ENCODE results near the gene TMF1. TPM values are rescaled to one million over a fixed set of nuclear protein-coding genes. Genes with fewer than 3 reads are reported as not detected.
A peak's percentile ranks its signal among the peaks of the same experiment; 100 is the strongest.

TMF1 gene, protein sequence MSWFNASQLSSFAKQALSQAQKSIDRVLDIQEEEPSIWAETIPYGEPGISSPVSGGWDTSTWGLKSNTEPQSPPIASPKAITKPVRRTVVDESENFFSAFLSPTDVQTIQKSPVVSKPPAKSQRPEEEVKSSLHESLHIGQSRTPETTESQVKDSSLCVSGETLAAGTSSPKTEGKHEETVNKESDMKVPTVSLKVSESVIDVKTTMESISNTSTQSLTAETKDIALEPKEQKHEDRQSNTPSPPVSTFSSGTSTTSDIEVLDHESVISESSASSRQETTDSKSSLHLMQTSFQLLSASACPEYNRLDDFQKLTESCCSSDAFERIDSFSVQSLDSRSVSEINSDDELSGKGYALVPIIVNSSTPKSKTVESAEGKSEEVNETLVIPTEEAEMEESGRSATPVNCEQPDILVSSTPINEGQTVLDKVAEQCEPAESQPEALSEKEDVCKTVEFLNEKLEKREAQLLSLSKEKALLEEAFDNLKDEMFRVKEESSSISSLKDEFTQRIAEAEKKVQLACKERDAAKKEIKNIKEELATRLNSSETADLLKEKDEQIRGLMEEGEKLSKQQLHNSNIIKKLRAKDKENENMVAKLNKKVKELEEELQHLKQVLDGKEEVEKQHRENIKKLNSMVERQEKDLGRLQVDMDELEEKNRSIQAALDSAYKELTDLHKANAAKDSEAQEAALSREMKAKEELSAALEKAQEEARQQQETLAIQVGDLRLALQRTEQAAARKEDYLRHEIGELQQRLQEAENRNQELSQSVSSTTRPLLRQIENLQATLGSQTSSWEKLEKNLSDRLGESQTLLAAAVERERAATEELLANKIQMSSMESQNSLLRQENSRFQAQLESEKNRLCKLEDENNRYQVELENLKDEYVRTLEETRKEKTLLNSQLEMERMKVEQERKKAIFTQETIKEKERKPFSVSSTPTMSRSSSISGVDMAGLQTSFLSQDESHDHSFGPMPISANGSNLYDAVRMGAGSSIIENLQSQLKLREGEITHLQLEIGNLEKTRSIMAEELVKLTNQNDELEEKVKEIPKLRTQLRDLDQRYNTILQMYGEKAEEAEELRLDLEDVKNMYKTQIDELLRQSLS
- total RNA-seq: 10 to 100 TPM; 37.4 to 67.7 TPM
- 30.6 TPM for polyA plus RNA-seq (ENCODE audit: insufficient read depth, low read depth, low replicate concordance)
- long read RNA-seq, donor 1, full-length matches to known transcripts: 4 of 32 reads
- long read RNA-seq, donor 1, partial matches to known transcripts: 28 of 32 reads
- long read RNA-seq, donor 1, other reads (novel, unspliced or antisense): 0 of 32 reads
- long read RNA-seq, donor 2: 0 reads

DNA sequence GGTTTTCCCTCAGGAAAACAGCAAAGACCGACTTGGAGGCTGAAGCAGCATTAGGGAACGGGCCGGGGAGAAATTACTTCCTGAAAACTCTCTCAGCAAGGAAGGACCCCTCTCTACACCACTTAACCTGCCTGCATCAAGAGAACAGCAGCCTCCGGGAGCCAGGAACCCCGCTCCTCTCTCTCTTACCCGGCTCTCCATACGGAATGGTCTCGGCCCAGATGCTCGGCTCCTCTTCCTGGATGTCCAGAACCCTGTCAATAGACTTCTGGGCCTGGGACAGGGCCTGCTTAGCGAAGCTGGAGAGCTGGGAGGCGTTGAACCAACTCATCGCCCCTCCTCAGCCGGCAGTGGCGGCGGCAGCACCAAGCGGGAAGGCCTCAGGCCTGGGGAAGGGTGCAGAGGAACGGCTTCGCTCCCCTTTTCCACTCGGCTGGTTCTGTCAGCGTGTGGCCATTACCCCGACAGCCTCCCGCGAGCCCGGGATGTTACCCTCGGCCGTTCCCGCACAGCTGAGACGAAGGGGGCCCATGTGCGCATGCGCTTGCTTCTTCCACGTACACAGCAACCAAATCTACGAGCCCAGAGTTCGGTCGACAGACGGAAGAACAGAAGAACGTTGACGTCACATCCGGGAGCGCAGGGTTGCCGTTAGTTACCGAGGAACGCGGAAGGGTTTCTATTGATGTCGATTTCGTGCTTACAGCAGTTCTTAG is at the start of gene TMF1:
Gene TMF1 (minus strand): TSS at position 578 of the 716 bp plus-strand sequence. CDS start 247 bp downstream, at position 331.
- no peaks in the 10 kb centered on the region for H3K36me3 ChIP-seq (ENCODE audit: low read depth, missing control alignments)
- no peaks in the 10 kb centered on the region for H3K9me3 ChIP-seq
- intact Hi-C loops (cut with DNase I; ENCODE audit: low total_unique reads): no loop called here
- H3K27ac ChIP-seq: peak within 1 kb of the TSS; percentile 87 to 95
- H3K27me3 ChIP-seq: no peaks in the 10 kb centered on the region
- 0% methylated on average over 42 to 45 of the region's 45 CpGs for WGBS, 2 donors
- no peaks in the 10 kb centered on the region for H3K4me1 ChIP-seq
- TF ChIP-seq, protein P1, sequence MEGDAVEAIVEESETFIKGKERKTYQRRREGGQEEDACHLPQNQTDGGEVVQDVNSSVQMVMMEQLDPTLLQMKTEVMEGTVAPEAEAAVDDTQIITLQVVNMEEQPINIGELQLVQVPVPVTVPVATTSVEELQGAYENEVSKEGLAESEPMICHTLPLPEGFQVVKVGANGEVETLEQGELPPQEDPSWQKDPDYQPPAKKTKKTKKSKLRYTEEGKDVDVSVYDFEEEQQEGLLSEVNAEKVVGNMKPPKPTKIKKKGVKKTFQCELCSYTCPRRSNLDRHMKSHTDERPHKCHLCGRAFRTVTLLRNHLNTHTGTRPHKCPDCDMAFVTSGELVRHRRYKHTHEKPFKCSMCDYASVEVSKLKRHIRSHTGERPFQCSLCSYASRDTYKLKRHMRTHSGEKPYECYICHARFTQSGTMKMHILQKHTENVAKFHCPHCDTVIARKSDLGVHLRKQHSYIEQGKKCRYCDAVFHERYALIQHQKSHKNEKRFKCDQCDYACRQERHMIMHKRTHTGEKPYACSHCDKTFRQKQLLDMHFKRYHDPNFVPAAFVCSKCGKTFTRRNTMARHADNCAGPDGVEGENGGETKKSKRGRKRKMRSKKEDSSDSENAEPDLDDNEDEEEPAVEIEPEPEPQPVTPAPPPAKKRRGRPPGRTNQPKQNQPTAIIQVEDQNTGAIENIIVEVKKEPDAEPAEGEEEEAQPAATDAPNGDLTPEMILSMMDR (IDR thresholded peaks at IDR 0.05): no peak
- TF ChIP-seq POLR2A (IDR thresholded peaks at IDR 0.05): peak; percentile 61
- peak within 1 kb of the TSS; percentile 82 to 87 for H3K4me3 ChIP-seq
- DNase-seq: peak; percentile 99

DNA sequence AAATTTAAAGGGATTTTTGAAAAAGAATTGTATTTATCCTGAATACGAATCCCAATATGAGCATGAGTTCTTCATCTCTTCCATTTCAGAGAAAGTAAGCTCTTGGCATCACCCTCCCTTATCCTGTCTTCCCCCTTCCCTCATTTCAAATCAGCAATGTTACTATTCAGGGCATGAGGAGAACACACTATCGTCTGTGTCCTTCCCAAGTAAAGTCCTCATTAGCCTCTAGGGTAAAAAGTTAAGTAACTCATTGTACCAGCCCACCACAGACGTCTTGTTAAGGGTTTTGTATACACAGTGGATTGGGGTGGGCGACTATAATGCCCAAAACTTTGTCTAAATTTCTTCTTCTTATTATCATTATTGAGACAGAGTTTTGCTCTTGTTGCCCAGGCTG is 47.4 kb upstream of the TMF1 start:
- H3K27ac ChIP-seq: no peak overlapping the region
- 63 to 85% methylated on average over 4 of the region's 4 CpGs for WGBS, 2 donors
- no peak overlapping the region for H3K4me3 ChIP-seq
- TF ChIP-seq POLR2A (IDR thresholded peaks at IDR 0.05): no peak
- intact Hi-C loops (cut with DNase I; ENCODE audit: low total_unique reads): no loop called here
- H3K27me3 ChIP-seq: no peaks in the 10 kb centered on the region
- peaks cover 5% of the 10 kb centered on the region for H3K4me1 ChIP-seq
- DNase-seq: no peak
- no peaks in the 10 kb centered on the region for H3K9me3 ChIP-seq
- no peaks in the 10 kb centered on the region for H3K36me3 ChIP-seq (ENCODE audit: low read depth, missing control alignments)

DNA sequence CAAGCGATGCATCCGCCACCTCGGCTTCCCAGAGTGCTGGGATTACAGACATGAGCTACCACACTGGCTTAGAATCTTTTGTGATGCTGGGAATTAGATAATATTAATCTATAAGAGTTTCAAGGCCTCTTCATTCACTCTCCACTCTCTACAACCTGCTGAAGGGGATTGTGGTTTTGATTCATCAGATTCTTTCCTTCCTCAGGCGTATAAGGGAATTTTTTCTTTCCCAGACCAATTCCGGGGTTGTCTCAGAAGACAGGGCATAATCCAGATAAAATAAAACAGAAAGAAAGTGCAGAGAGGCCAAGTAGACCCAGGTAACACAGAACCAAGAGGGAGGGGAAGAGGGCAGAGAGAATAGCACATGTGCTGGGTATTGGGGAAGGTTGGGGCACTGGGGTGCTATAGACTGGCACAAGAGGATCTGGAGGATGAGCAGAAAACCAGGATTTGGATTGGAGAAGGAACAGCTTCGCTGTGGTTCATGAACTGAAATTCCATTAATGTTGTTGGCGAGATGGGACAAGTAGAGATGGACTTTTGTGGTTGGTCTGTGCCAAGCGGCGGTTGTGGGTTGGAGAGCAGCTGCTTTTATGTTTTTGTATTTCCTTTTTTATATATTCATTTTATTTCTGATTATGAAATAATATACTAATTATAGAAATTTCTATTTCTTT is 45.4 kb upstream of the TMF1 start:
- no peak for DNase-seq
- Histone ChIP-seq H3K27me3 (no peaks in the 10 kb centered on the region), H3K4me3 (no peak overlapping the region), H3K4me1 (peaks cover 19% of the 10 kb centered on the region), H3K27ac (no peak overlapping the region), H3K9me3 (no peaks in the 10 kb centered on the region), H3K36me3 (ENCODE audit: low read depth, missing control alignments) (no peaks in the 10 kb centered on the region)
- TF ChIP-seq POLR2A (IDR thresholded peaks at IDR 0.05): no peak
- TF ChIP-seq, protein P1 (IDR thresholded peaks at IDR 0.05): no peak
- 90 to 92% methylated on average over 9 of the region's 9 CpGs for WGBS, 2 donors
- intact Hi-C loops (cut with DNase I; ENCODE audit: low total_unique reads): no loop called here

DNA sequence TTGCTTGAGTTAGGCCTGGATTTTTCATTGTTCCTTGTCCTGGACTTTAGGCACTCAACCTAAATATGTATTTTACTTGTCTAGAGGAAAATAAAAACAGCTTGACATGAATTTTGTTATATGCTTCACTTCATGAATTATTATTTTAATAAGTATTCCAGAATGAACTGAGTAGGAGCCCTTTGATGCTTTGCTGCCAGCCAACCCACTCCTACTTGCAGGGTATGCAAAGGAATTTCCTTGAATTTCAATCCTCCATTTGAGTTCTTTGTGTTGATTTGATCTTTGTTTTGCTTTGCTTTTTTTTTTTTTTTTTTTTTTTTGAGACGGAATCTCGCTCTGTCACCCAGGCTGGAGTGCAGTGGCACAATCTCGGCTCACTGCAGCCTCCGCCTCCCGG is 44.2 kb upstream of the TMF1 start:
- Histone ChIP-seq H3K4me1 (peaks cover 32% of the 10 kb centered on the region), H3K27ac (peak overlapping the region in 1 of 2 donors; percentile 48), H3K36me3 (ENCODE audit: low read depth, missing control alignments) (no peaks in the 10 kb centered on the region), H3K9me3 (no peaks in the 10 kb centered on the region), H3K27me3 (no peaks in the 10 kb centered on the region), H3K4me3 (no peak overlapping the region)
- DNase-seq: no peak
- no peak for TF ChIP-seq POLR2A (IDR thresholded peaks at IDR 0.05)
- TF ChIP-seq, protein P1 (IDR thresholded peaks at IDR 0.05): no peak
- intact Hi-C loops (cut with DNase I; ENCODE audit: low total_unique reads): no loop called here
- WGBS, 2 donors: 89 to 92% methylated on average over 3 to 5 of the region's 5 CpGs

Measured in testis (tissue), 5 donors.